Endometrial microvascular endothelial cells (primary cell): ENCODE results near the gene PSME1. TPM values are rescaled to one million over a fixed set of nuclear protein-coding genes. Genes with fewer than 3 reads are reported as not detected.

ENCODE experiments used
- in situ Hi-C: cut with HindIII; loops from 2 replicates; pipeline ENCODE4 v1.10.0; 2017; ENCODE audit warnings: low sequenced_read_pairs, low pct_unique_long_range_greater_than_20kb; ENCODE audit errors: inconsistent ontology term
- total RNA-seq: library from RNA; depleted of rRNA; stranded (reverse); fragments of >200 nt; gene quantifications from one replicate; pipeline ENCODE4 v1.2.3, GENCODE V29; 2015; ENCODE audit errors: inconsistent ontology term

PSME1 gene
- total RNA-seq, 1 donor from 2014 or later = 239 TPM

GRCh38 chr14:24160499-24160849, 24.5 kb downstream of the PSME1 start:
- in situ Hi-C loops = no loop called here

- in situ Hi-C loops = no loop called here
Observed at GRCh38 chr14:24160850-24161804, 25.1 kb downstream of the PSME1 start, which contains the start of gene IRF9. Gene IRF9 (plus strand): TSS chr14:24161265. CDS start chr14:24162145, 880 bp downstream.

GRCh38 chr14:24162093-24162492, 26.1 kb downstream of the PSME1 start:
- in situ Hi-C loops = no loop called here

- in situ Hi-C loops = no loop called here
Observed at GRCh38 chr14:24164518-24164991, 28.6 kb downstream of the PSME1 start.

- in situ Hi-C loops = no loop called here
Observed at GRCh38 chr14:24165785-24166184, 29.8 kb downstream of the PSME1 start.

- in situ Hi-C loops = no loop called here
Observed at GRCh38 chr14:24167469-24168114, 31.6 kb downstream of the PSME1 start.

- in situ Hi-C loops = no loop called here
Observed at GRCh38 chr14:24171422-24172260, 35.6 kb downstream of the PSME1 start, which contains the start of gene REC8. Gene REC8 (plus strand): TSS chr14:24172080. CDS start chr14:24172553, 473 bp downstream.

GRCh38 chr14:24172261-24172860, 36.4 kb downstream of the PSME1 start:
- in situ Hi-C loops = no loop called here

GRCh38 chr14:24172871-24173281, 36.9 kb downstream of the PSME1 start:
- in situ Hi-C loops = no loop called here

GRCh38 chr14:24176599-24176998, 40.6 kb downstream of the PSME1 start:
- in situ Hi-C loops = no loop called here

GRCh38 chr14:24177041-24177825, 41.2 kb downstream of the PSME1 start:
- in situ Hi-C loops = no loop called here

- in situ Hi-C loops = no loop called here
Observed at GRCh38 chr14:24177891-24178290, 41.9 kb downstream of the PSME1 start.

- in situ Hi-C loops = no loop called here
Observed at GRCh38 chr14:24178399-24179178, 42.6 kb downstream of the PSME1 start.

- in situ Hi-C loops = no loop called here
Observed at GRCh38 chr14:24179294-24179960, 43.4 kb downstream of the PSME1 start.

- in situ Hi-C loops = no loop called here
Observed at GRCh38 chr14:24179961-24180796, 44.2 kb downstream of the PSME1 start.
